ENCODE results near the gene GRIK3. TPM values are rescaled to one million over a fixed set of nuclear protein-coding genes. Genes with fewer than 3 reads are reported as not detected.

GRIK3 gene
- total and polyA plus RNA-seq, 2 of the 8 experiments (the other 6 are each of a cell fraction or from before 2014, with no cell fraction given): 2.1 to 3.4 TPM

DNA sequence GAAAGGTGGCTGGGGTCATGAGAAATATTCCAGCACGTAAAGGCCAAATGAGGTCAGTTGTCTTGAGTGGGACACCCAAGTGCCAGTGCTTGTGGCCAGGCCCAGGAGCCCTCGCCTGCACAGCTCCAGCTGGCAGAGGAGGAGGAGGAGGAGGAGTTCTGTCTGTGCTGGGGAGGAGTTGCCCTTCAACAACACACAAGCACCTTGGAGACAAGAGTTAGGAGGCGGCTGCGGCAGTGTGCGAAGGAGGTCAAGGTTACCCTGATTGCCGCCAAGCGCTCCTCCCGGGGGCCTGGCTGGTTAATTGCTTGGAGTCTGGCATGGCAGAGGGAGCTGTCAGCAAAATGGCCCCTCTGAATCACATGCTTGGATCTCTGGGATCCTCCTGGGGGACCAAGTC lies 45.1 kb downstream of the GRIK3 start (continued):
- TF ChIP-seq, protein P1, sequence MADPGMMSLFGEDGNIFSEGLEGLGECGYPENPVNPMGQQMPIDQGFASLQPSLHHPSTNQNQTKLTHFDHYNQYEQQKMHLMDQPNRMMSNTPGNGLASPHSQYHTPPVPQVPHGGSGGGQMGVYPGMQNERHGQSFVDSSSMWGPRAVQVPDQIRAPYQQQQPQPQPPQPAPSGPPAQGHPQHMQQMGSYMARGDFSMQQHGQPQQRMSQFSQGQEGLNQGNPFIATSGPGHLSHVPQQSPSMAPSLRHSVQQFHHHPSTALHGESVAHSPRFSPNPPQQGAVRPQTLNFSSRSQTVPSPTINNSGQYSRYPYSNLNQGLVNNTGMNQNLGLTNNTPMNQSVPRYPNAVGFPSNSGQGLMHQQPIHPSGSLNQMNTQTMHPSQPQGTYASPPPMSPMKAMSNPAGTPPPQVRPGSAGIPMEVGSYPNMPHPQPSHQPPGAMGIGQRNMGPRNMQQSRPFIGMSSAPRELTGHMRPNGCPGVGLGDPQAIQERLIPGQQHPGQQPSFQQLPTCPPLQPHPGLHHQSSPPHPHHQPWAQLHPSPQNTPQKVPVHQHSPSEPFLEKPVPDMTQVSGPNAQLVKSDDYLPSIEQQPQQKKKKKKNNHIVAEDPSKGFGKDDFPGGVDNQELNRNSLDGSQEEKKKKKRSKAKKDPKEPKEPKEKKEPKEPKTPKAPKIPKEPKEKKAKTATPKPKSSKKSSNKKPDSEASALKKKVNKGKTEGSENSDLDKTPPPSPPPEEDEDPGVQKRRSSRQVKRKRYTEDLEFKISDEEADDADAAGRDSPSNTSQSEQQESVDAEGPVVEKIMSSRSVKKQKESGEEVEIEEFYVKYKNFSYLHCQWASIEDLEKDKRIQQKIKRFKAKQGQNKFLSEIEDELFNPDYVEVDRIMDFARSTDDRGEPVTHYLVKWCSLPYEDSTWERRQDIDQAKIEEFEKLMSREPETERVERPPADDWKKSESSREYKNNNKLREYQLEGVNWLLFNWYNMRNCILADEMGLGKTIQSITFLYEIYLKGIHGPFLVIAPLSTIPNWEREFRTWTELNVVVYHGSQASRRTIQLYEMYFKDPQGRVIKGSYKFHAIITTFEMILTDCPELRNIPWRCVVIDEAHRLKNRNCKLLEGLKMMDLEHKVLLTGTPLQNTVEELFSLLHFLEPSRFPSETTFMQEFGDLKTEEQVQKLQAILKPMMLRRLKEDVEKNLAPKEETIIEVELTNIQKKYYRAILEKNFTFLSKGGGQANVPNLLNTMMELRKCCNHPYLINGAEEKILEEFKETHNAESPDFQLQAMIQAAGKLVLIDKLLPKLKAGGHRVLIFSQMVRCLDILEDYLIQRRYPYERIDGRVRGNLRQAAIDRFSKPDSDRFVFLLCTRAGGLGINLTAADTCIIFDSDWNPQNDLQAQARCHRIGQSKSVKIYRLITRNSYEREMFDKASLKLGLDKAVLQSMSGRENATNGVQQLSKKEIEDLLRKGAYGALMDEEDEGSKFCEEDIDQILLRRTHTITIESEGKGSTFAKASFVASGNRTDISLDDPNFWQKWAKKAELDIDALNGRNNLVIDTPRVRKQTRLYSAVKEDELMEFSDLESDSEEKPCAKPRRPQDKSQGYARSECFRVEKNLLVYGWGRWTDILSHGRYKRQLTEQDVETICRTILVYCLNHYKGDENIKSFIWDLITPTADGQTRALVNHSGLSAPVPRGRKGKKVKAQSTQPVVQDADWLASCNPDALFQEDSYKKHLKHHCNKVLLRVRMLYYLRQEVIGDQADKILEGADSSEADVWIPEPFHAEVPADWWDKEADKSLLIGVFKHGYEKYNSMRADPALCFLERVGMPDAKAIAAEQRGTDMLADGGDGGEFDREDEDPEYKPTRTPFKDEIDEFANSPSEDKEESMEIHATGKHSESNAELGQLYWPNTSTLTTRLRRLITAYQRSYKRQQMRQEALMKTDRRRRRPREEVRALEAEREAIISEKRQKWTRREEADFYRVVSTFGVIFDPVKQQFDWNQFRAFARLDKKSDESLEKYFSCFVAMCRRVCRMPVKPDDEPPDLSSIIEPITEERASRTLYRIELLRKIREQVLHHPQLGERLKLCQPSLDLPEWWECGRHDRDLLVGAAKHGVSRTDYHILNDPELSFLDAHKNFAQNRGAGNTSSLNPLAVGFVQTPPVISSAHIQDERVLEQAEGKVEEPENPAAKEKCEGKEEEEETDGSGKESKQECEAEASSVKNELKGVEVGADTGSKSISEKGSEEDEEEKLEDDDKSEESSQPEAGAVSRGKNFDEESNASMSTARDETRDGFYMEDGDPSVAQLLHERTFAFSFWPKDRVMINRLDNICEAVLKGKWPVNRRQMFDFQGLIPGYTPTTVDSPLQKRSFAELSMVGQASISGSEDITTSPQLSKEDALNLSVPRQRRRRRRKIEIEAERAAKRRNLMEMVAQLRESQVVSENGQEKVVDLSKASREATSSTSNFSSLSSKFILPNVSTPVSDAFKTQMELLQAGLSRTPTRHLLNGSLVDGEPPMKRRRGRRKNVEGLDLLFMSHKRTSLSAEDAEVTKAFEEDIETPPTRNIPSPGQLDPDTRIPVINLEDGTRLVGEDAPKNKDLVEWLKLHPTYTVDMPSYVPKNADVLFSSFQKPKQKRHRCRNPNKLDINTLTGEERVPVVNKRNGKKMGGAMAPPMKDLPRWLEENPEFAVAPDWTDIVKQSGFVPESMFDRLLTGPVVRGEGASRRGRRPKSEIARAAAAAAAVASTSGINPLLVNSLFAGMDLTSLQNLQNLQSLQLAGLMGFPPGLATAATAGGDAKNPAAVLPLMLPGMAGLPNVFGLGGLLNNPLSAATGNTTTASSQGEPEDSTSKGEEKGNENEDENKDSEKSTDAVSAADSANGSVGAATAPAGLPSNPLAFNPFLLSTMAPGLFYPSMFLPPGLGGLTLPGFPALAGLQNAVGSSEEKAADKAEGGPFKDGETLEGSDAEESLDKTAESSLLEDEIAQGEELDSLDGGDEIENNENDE (IDR thresholded peaks at IDR 0.05; ENCODE audit: insufficient replicate concordance, low read length): no peak
- TF ChIP-seq SRF (IDR thresholded peaks at IDR 0.05; ENCODE audit: low read depth, low read length): no peak
- no peak for TF ChIP-seq HDAC2 (IDR thresholded peaks at IDR 0.05; ENCODE audit: borderline replicate concordance in 1 of 2, low read depth in 2 of 2, low read length in 2 of 2)
- TF ChIP-seq POLR2AphosphoS5 (IDR thresholded peaks at IDR 0.05; ENCODE audit: low read depth, low read length): no peak
- TF ChIP-seq RAD21 (IDR thresholded peaks at IDR 0.05 in 1 of 2, conservative IDR thresholded peaks at IDR 0.05 in 1 of 2; ENCODE audit: low read depth in 2 of 2, low read length in 2 of 2): no peak
- TF ChIP-seq ZNF274 (IDR thresholded peaks at IDR 0.05; ENCODE audit: borderline replicate concordance, extremely low read depth, low read length): no peak
- TF ChIP-seq KDM5A (IDR thresholded peaks at IDR 0.05; ENCODE audit: low read length): no peak
